Caco-2 (cell line): Measurements from ENCODE around the gene NGB. TPM values are rescaled to one million over a fixed set of nuclear protein-coding genes. Genes with fewer than 3 reads are reported as not detected.

Experiments used
- BruUV-seq: library from RNA; stranded (reverse); fragments of 400-500 nt; replicated peaks from 2 replicates; lab custom pipeline; 2021; lab: Mats Ljungman, UMichigan
- CTCF ChIA-PET: fragments of 300-600 bp; sonication (Branson Sonifier 250); formaldehyde crosslinking; loops from one replicate; lab custom pipeline; 2022; ENCODE audit warnings: antibody characterized with exemption; lab: Charles Lee
- POLR2A ChIA-PET: fragments of 300-600 bp; sonication (Branson Sonifier 250); formaldehyde crosslinking; loops from one replicate; lab custom pipeline; 2022; ENCODE audit warnings: antibody characterized with exemption; lab: Charles Lee
- DNase-seq, 2 experiments: peaks; one replicate each; pipeline versions ENCODE4 v3.0.0 to v3.0.0-alpha.2; 2020 to 2022
- H3K27me3 ChIP-seq: replicated peaks from 2 replicates; pipeline ENCODE4 v1.6.0; 2011; ENCODE audit warnings: low read length; ENCODE audit not compliant: control insufficient read depth, insufficient read depth
- H3K36me3 ChIP-seq: 2 replicates; pipeline ENCODE4 v1.5.1; 2011; ENCODE audit warnings: low read length; ENCODE audit not compliant: control insufficient read depth, insufficient read depth
- H3K4me1 ChIP-seq: fragments of 250-450 bp; sonication (Bioruptor Pico); 2 replicates; pipeline ENCODE4 v1.5.1; 2020; ENCODE audit warnings: mild to moderate bottlenecking
- H3K4me3 ChIP-seq: 2 replicates; pipeline ENCODE4 v1.5.1; 2011; ENCODE audit warnings: low read depth, mild to moderate bottlenecking, control low read depth, low read length
- H3K9me3 ChIP-seq: fragments of 250-450 bp; sonication (Bioruptor Pico); 2 replicates; pipeline ENCODE4 v1.5.1; 2020; ENCODE audit warnings: mild to moderate bottlenecking, moderate library complexity
- H3K27ac Mint-ChIP-seq: one replicate; pipeline ENCODE4 v1.8.0; 2022; ENCODE audit warnings: mixed read lengths; ENCODE audit not compliant: unreplicated experiment
- H3K27me3 Mint-ChIP-seq: one replicate; pipeline ENCODE4 v1.8.0; 2022; ENCODE audit warnings: mixed read lengths; ENCODE audit not compliant: insufficient read depth, unreplicated experiment
- H3K36me3 Mint-ChIP-seq: one replicate; pipeline ENCODE4 v1.8.0; 2022; ENCODE audit warnings: mild to moderate bottlenecking, mixed read lengths; ENCODE audit not compliant: insufficient read depth, unreplicated experiment
- H3K4me1 Mint-ChIP-seq: one replicate; pipeline ENCODE4 v1.8.0; 2022; ENCODE audit warnings: low read depth, mixed read lengths; ENCODE audit not compliant: unreplicated experiment
- H3K4me3 Mint-ChIP-seq: one replicate; pipeline ENCODE4 v1.8.0; 2022; ENCODE audit warnings: mild to moderate bottlenecking, moderate library complexity, mixed read lengths; ENCODE audit not compliant: unreplicated experiment
- H3K9me3 Mint-ChIP-seq: one replicate; pipeline ENCODE4 v1.8.0; 2022; ENCODE audit warnings: mixed read lengths; ENCODE audit not compliant: unreplicated experiment
- intact Hi-C: fragments of 100-400 bp; cut with micrococcal nuclease; formaldehyde crosslinking; loops from one replicate; pipeline ENCODE4 v1.10.0; 2022; ENCODE audit not compliant: unreplicated experiment
- microRNA-seq: library from miRNA; unstranded; fragments of <30 nt; microRNA quantifications from one replicate; pipeline ENCODE4 v1.2.0, GENCODE V29; 2022
- total RNA-seq: library from RNA; stranded (reverse); gene quantifications from 2 replicates; pipeline ENCODE4 v1.2.3, GENCODE V29; 2022
- TF ChIP-seq, protein P1 (sequence below), 2 experiments: fragments of 200-600 bp in 1 of 2; IDR thresholded peaks; 1 replicate in 1 of 2; 2 replicates in 1 of 2; pipeline versions ENCODE4 v1.5.1 to v1.8.0; 2011 to 2022; ENCODE audit warnings: antibody characterized with exemption in 1 of 2, control low read depth in 1 of 2, inconsistent platforms in 1 of 2, low read depth in 1 of 2, low read length in 1 of 2, mild to moderate bottlenecking in 1 of 2, moderate library complexity in 1 of 2; ENCODE audit not compliant: insufficient read depth in 1 of 2, severe bottlenecking in 1 of 2, unreplicated experiment in 1 of 2

NGB gene
- total RNA-seq, 1 experiment from 2014 or later, result not detected

DNA sequence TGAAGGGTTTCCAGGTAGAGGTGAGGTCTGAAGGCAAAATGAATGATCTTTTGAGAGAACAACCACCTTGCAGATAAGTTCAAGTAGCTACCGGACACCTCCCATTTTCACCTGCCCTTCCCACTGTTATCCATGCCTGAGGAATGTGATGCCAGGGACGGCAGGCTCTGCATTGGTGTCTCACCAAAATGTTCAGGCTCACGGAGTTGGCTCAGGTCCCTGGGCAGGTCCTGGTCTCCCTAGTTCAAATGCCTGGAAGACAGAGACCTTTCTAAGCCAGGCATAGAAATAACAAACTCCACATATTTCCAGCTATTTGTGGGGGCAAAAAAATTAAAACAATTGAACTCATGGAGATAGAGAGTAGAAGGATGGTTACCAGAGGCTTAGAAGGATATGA, 53.5 kb downstream of the NGB start:
- H3K27me3 Mint-ChIP-seq, result peaks cover 23% of the 10 kb centered on the region
- no peaks in the 10 kb centered on the region for H3K9me3 Mint-ChIP-seq
- intact Hi-C loops, result no loop called here
- ChIA-PET POLR2A (no interaction called here), CTCF (no interaction called here)
- Histone ChIP-seq H3K9me3 (no peaks in the 10 kb centered on the region), H3K36me3 (no peaks in the 10 kb centered on the region), H3K4me3 (no peak overlapping the region), H3K4me1 (no peaks in the 10 kb centered on the region), H3K27me3 (no peaks in the 10 kb centered on the region; the same call in 1 of the 2 replicates)
- H3K27ac Mint-ChIP-seq, result no peak overlapping the region
- peaks cover 4% of the 10 kb centered on the region for H3K36me3 Mint-ChIP-seq
- no peak for DNase-seq
- BruUV-seq, result no TSS peak
- TF ChIP-seq, protein P1, sequence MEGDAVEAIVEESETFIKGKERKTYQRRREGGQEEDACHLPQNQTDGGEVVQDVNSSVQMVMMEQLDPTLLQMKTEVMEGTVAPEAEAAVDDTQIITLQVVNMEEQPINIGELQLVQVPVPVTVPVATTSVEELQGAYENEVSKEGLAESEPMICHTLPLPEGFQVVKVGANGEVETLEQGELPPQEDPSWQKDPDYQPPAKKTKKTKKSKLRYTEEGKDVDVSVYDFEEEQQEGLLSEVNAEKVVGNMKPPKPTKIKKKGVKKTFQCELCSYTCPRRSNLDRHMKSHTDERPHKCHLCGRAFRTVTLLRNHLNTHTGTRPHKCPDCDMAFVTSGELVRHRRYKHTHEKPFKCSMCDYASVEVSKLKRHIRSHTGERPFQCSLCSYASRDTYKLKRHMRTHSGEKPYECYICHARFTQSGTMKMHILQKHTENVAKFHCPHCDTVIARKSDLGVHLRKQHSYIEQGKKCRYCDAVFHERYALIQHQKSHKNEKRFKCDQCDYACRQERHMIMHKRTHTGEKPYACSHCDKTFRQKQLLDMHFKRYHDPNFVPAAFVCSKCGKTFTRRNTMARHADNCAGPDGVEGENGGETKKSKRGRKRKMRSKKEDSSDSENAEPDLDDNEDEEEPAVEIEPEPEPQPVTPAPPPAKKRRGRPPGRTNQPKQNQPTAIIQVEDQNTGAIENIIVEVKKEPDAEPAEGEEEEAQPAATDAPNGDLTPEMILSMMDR (IDR thresholded peaks at IDR 0.05; ENCODE audit: insufficient read depth in 1 of 2, low read depth in 1 of 2, low read length in 1 of 2, severe bottlenecking in 1 of 2, unreplicated experiment in 1 of 2), result no peak
- no peak overlapping the region for H3K4me3 Mint-ChIP-seq
- no peaks in the 10 kb centered on the region for H3K4me1 Mint-ChIP-seq

Small RNA genes within 50 kb of the gene (microRNA-seq; reads per million reads assigned to microRNA genes)
- gene MIR1260A, result not detected

Other genes with a start within 250 kb of the NGB start
- 24.1 and 24.7 TPM in 2 replicates for gene IRF2BPL, start 242.5 kb downstream of the NGB start, total RNA-seq
- gene CIPC, start 172.9 kb downstream of the NGB start, total RNA-seq, result 12.8 and 15.4 TPM in 2 replicates
- gene ZDHHC22, start 129.4 kb downstream of the NGB start, total RNA-seq, result not detected in 2 replicates
- gene TMEM63C, start 89.4 kb downstream of the NGB start, total RNA-seq, result 1.3 and 1.4 TPM in 2 replicates
- 30.4 and 36.9 TPM in 2 replicates for gene POMT2, start 49.7 kb upstream of the NGB start, total RNA-seq
- gene GSTZ1, start 49.8 kb upstream of the NGB start, total RNA-seq, result 16.9 and 17.0 TPM in 2 replicates
- gene TMED8, start 105.9 kb upstream of the NGB start, total RNA-seq, result 13.3 and 14.1 TPM in 2 replicates
- gene SAMD15, start 106.2 kb upstream of the NGB start, total RNA-seq, result 0.82 and 1.5 TPM in 2 replicates
- 0.28 and 0.41 TPM in 2 replicates for gene NOXRED1, start 152.3 kb upstream of the NGB start, total RNA-seq
- 20.0 and 20.7 TPM in 2 replicates for gene VIPAS39, start 186.4 kb upstream of the NGB start, total RNA-seq
- gene AHSA1, start 186.9 kb upstream of the NGB start, total RNA-seq, result 161 and 193 TPM in 2 replicates
- 10.6 and 13.3 TPM in 2 replicates for gene ISM2, start 227.6 kb upstream of the NGB start, total RNA-seq